Stomach (tissue), 9 donors: ENCODE measurements around the gene SMARCB1. TPM values are rescaled to one million over a fixed set of nuclear protein-coding genes. Genes with fewer than 3 reads are reported as not detected.

Source experiments
- DNase-seq, 2 donors: peaks; one replicate each; pipeline versions ENCODE4 v3.0.0 to v3.0.0-alpha.2; 2013 to 2019
- H3K27ac ChIP-seq, 5 donors: fragments of 200-600 bp in 4 of 5; sonication (generic) in 4 of 5; one replicate each; pipeline ENCODE4 v1.5.1; 2013 to 2019; ENCODE audit warnings: mild to moderate bottlenecking in 1 of 5, moderate library complexity in 1 of 5
- H3K27me3 ChIP-seq, 3 donors: fragments of 200-600 bp; sonication (generic); one replicate each; pipeline ENCODE4 v1.5.1; 2017 to 2019; ENCODE audit warnings: mixed run types in 1 of 3
- H3K36me3 ChIP-seq, 4 donors: fragments of 200-600 bp; sonication (generic); 1 replicate in 3 of 4; 2 replicates in 1 of 4; pipeline ENCODE4 v1.5.1; 2016 to 2019
- H3K4me1 ChIP-seq, 4 donors: fragments of 200-600 bp; sonication (generic); one replicate each; pipeline ENCODE4 v1.5.1; 2016 to 2019
- H3K4me3 ChIP-seq, 4 donors: fragments of 200-600 bp; sonication (generic) in 3 of 4; one replicate each; pipeline ENCODE4 v1.5.1; 2016 to 2019; ENCODE audit warnings: mild to moderate bottlenecking in 1 of 4
- H3K9me3 ChIP-seq, 4 donors: fragments of 200-600 bp; sonication (generic); one replicate each; pipeline ENCODE4 v1.5.1; 2016 to 2019
- EP300 ChIP-seq: sonication (generic); formaldehyde crosslinking; IDR thresholded peaks from one replicate; pipeline ENCODE4 v1.6.1; 2017; ENCODE audit warnings: antibody characterized with exemption
- POLR2A ChIP-seq, 4 donors: fragments of 450-650 bp; IDR thresholded peaks; one replicate each; pipeline ENCODE4 v1.6.1; 2016; ENCODE audit warnings: antibody characterized with exemption in 4 of 4, control low read depth in 2 of 4, mild to moderate bottlenecking in 1 of 4, moderate library complexity in 1 of 4
- POLR2AphosphoS5 ChIP-seq, 3 donors: sonication (generic); formaldehyde crosslinking; IDR thresholded peaks; one replicate each; pipeline ENCODE4 v1.6.1; 2016; ENCODE audit warnings: antibody characterized with exemption in 3 of 3
- WGBS, 5 donors: extraction: QIAGEN DNeasy Blood & Tissue Kit in 3 of 5; methylation state at CpG; one replicate each; pipeline versions ENCODE4 v1.1.5 to v1.1.7; 2013 to 2018; 5-methylcytosine and 5-hydroxymethylcytosine counted together
- intact Hi-C: fragments of 100-400 bp; cut with DNase I; formaldehyde crosslinking; loops from one replicate; pipeline ENCODE4 v1.15.1; 2023; ENCODE audit warnings: low total_unique reads
- polyA plus RNA-seq, 3 donors: library from polyadenylated mRNA; stranded (reverse); fragments of 200-250 nt; gene quantifications; one replicate each; pipeline ENCODE4 v1.2.3, GENCODE V29; 2013
- total RNA-seq, 5 donors: library from RNA; depleted of rRNA; stranded (reverse); fragments of >200 nt; gene quantifications; one replicate each; pipeline versions ENCODE4 v1.1.0 to v1.2.3, GENCODE V29; 2014 to 2016
- TF ChIP-seq, protein P1 (sequence below), 7 experiments: fragments of 450-650 bp in 4 of 7; fragments of 200-600 bp in 3 of 7; sonication (generic) in 3 of 7; IDR thresholded peaks; one replicate each; pipeline ENCODE4 v1.5.1; 2016 to 2019; ENCODE audit warnings: antibody characterized with exemption in 7 of 7, control low read depth in 2 of 7, mild to moderate bottlenecking in 1 of 7
- donor health status: healthy with polysubstance abuse.
- donor health status: Bipolar disorder and iron deficiency.
- donor health status: healthy.

The SMARCB1 gene
- total and polyA plus RNA-seq, 8 donors: 13.4 to 74.6 (median 40.8) TPM

DNA sequence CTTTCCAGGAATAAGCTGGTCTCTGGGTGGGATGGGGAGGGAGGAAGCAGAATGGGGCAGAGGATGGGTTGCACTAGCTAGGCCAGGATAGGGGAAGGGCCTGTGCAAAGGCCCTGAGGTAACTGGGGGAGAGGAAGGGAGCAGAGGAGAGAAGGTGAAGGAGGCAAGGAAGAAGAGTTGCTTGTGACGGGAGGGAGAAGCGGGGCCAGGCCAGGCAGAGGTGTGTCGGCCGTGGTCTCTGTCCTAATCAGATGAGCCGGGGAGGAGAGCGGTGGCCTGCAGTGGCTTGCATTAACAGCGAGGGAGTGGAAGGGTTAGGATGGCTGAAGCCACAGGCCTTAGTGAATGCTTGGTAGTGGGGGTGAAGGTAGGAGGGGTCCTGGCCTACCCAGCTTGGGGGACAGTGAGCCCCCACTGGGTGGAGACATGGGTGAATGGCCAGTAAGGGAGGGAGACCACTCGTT lies 58.0 kb downstream of the SMARCB1 start:
- Histone ChIP-seq H3K27ac (peak overlapping the region in 2 of 5 donors; percentile 17 to 60), H3K4me3 (no peak overlapping the region), H3K36me3 (no peaks in the 10 kb centered on the region), H3K27me3 (no peaks in the 10 kb centered on the region), H3K4me1 (peaks cover 13 to 42% (median 25%) of the 10 kb centered on the region in 4 donors), H3K9me3 (no peaks in the 10 kb centered on the region)
- intact Hi-C loops: loop anchor here (5.0 to 10.0 kb wide), 2 partner anchors 77 to 310 kb away; partner anchors contain the start of gene CHCHD10
- DNase-seq: no peak
- 78 to 89% (median 79%) methylated on average over 8 of the region's 8 CpGs for WGBS, 5 donors
- TF ChIP-seq, protein P1, sequence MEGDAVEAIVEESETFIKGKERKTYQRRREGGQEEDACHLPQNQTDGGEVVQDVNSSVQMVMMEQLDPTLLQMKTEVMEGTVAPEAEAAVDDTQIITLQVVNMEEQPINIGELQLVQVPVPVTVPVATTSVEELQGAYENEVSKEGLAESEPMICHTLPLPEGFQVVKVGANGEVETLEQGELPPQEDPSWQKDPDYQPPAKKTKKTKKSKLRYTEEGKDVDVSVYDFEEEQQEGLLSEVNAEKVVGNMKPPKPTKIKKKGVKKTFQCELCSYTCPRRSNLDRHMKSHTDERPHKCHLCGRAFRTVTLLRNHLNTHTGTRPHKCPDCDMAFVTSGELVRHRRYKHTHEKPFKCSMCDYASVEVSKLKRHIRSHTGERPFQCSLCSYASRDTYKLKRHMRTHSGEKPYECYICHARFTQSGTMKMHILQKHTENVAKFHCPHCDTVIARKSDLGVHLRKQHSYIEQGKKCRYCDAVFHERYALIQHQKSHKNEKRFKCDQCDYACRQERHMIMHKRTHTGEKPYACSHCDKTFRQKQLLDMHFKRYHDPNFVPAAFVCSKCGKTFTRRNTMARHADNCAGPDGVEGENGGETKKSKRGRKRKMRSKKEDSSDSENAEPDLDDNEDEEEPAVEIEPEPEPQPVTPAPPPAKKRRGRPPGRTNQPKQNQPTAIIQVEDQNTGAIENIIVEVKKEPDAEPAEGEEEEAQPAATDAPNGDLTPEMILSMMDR (IDR thresholded peaks at IDR 0.05): no peak
- TF ChIP-seq POLR2A (IDR thresholded peaks at IDR 0.05) (no peak), EP300 (no peak), POLR2AphosphoS5 (IDR thresholded peaks at IDR 0.05) (no peak)

DNA sequence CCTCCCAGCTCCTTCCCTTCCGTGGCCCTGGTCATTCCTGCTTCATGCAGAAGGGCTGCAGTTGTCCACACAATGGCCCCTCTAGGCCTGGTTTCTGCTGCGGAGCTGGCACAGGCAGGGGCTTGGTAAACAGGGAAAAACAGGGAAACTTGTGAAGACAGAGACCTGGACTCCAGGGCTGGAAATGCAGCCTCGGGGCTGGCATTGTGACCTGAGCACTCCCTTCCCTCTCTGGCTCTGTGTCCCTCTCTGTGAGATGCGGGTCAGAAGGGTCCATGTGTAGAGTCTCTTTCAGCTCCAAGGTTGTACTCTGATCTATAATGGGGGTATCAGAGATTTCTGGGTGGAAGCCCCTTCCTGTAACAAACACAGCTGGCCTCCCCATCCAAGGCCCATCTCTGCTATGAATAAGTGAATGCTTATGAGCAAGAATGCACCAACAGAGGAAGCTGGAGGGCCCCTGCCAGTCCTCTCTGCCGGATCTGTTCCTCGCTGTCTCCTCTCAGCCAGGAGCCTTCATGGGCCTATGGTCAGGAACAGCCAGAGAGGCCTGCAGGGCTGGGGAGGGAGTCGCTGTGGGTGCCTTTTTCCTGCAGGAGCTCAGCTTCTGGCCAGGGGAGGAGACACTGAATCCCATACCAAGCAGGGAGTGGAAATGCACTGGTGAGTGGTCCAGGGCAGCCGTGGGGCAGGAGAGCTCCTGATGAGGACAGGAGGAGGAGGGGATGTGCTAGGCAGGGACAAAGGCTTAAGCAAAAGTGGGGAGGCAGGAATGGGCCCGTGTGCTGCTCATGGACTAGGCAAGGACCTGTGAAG lies 58.7 kb downstream of the SMARCB1 start:
- Histone ChIP-seq H3K4me1 (peaks cover 14 to 47% (median 29%) of the 10 kb centered on the region in 4 donors), H3K9me3 (no peaks in the 10 kb centered on the region), H3K27me3 (peaks cover 0 to 5% (median 0%) of the 10 kb centered on the region in 3 donors), H3K36me3 (no peaks in the 10 kb centered on the region), H3K27ac (peak overlapping the region in 2 of 5 donors; percentile 10 to 60), H3K4me3 (no peak overlapping the region)
- intact Hi-C loops: loop anchor here (5.0 to 10.0 kb wide), 2 partner anchors 78 to 311 kb away; partner anchors contain the start of gene CHCHD10
- WGBS, 5 donors: 75 to 92% (median 85%) methylated on average over 7 to 9 of the region's 9 CpGs
- no peak for TF ChIP-seq POLR2AphosphoS5 (IDR thresholded peaks at IDR 0.05)
- no peak for DNase-seq

- no peaks in the 10 kb centered on the region for H3K9me3 ChIP-seq
- peak overlapping the region in 2 of 5 donors; percentile 10 to 60 for H3K27ac ChIP-seq
- no peak overlapping the region for H3K4me3 ChIP-seq
- WGBS, 5 donors: 84 to 91% (median 89%) methylated on average over 5 to 7 of the region's 7 CpGs
- peaks cover 0 to 5% (median 0%) of the 10 kb centered on the region in 3 donors for H3K27me3 ChIP-seq
- DNase-seq: no peak
- H3K4me1 ChIP-seq: peaks cover 14 to 47% (median 29%) of the 10 kb centered on the region in 4 donors
- intact Hi-C loops: loop anchor here (5.0 to 10.0 kb wide), 2 partner anchors 79 to 311 kb away; partner anchors contain the start of gene CHCHD10
- TF ChIP-seq, protein P1 (IDR thresholded peaks at IDR 0.05): no peak
- TF ChIP-seq EP300 (no peak), POLR2AphosphoS5 (IDR thresholded peaks at IDR 0.05) (no peak), POLR2A (IDR thresholded peaks at IDR 0.05) (no peak)
- no peaks in the 10 kb centered on the region for H3K36me3 ChIP-seq
Measured at GRCh38 chr22:23846081-23846469, 59.3 kb downstream of the SMARCB1 start.

DNA sequence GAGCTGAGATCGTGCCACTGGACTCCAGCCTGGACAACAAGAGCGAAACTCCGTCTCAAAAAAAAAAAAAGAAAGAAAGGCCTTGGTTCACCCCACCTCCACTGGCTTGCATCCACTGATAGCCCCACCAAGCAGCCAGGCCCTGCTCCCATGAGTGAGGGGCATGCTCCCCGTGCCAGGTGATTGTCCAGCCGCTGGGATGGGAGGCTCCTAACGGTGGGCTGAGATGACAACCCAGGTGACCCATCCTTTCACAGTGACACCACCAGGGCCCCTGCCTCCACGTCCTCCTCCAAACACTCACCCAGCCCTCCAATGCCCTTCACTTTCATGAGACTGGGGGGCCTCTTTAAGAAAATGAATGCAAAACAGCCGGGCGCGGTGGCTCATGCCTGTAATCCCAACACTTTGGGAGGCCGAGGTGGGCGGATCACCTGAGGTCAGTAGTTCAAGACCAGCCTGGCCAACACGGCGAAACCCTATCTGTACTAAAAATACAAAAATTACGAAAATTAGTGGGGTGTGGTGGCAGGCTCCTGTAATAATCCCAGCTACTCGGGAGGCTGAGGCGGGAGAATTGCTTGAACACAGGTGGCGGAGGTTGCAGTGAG lies 60.6 kb downstream of the SMARCB1 start:
- DNase-seq: no peak
- Histone ChIP-seq H3K27me3 (peaks cover 0 to 5% (median 0%) of the 10 kb centered on the region in 3 donors), H3K4me3 (no peak overlapping the region), H3K36me3 (no peaks in the 10 kb centered on the region), H3K9me3 (no peaks in the 10 kb centered on the region), H3K27ac (no peak overlapping the region), H3K4me1 (peaks cover 14 to 47% (median 29%) of the 10 kb centered on the region in 4 donors)
- TF ChIP-seq POLR2AphosphoS5 (IDR thresholded peaks at IDR 0.05) (no peak), EP300 (no peak), POLR2A (IDR thresholded peaks at IDR 0.05) (no peak)
- TF ChIP-seq, protein P1 (IDR thresholded peaks at IDR 0.05): no peak
- intact Hi-C loops: loop anchor here (5.0 to 10.0 kb wide), 2 partner anchors 80 to 313 kb away; partner anchors contain the start of gene CHCHD10
- WGBS, 5 donors: 79 to 91% (median 91%) methylated on average over 16 to 18 of the region's 18 CpGs
